22Rv1 (cell line): ENCODE data around the gene ACHE.

ENCODE experiments used
- ZFX ChIP-seq: fragments of 450-650 bp; IDR thresholded peaks from 2 replicates; pipeline ENCODE4 v1.6.1; 2017; ENCODE audit warnings: antibody characterized with exemption, borderline replicate concordance
- TF ChIP-seq, protein P1 (sequence below): fragments of 450-650 bp; IDR thresholded peaks from 2 replicates; pipeline ENCODE4 v1.5.1; 2017; ENCODE audit warnings: mild to moderate bottlenecking

DNA sequence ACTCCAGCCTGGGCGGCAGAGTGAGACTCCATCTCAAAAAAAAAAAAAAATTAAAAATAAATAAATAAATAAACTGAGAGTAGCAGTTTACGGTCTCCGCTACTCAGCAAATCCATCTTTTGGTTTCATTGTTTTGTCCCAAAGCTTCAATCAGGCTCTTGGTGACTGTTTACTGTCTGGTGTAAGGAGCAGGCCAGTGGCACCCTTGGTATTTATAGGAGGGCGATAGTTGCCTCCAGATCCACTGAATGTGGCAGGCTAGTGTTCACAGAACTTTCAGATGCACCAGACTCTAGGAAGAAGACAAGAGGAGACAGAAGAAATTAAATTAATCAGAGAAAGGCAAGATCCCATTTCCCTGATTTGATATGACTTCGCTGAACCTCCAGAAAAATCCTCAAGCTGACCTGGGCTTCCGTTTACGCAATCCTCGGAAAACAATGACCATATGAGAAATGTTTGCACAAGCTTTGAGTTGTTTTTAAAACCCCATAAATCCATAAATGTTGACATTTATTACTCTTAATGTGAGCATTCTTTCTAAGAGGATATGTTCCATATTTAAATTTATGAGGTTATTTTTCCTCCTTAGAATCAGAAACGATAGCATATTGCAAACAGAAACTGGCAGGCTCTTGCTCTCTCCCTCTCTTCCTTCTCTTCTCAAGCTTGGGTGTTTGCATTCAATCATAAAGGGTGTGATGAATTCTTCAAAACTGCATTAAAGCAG lies 46.5 kb upstream of the ACHE start:
- TF ChIP-seq, protein P1, sequence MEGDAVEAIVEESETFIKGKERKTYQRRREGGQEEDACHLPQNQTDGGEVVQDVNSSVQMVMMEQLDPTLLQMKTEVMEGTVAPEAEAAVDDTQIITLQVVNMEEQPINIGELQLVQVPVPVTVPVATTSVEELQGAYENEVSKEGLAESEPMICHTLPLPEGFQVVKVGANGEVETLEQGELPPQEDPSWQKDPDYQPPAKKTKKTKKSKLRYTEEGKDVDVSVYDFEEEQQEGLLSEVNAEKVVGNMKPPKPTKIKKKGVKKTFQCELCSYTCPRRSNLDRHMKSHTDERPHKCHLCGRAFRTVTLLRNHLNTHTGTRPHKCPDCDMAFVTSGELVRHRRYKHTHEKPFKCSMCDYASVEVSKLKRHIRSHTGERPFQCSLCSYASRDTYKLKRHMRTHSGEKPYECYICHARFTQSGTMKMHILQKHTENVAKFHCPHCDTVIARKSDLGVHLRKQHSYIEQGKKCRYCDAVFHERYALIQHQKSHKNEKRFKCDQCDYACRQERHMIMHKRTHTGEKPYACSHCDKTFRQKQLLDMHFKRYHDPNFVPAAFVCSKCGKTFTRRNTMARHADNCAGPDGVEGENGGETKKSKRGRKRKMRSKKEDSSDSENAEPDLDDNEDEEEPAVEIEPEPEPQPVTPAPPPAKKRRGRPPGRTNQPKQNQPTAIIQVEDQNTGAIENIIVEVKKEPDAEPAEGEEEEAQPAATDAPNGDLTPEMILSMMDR: no peak
- no peak for TF ChIP-seq ZFX
